HepG2 (cell line): ENCODE data around the gene C1orf35. TPM values are rescaled to one million over a fixed set of nuclear protein-coding genes. Genes with fewer than 3 reads are reported as not detected.
A peak's percentile ranks its signal among the peaks of the same experiment; 100 is the strongest.

Experiments
- AGO1 ChIP-seq: fragments of 200-400 bp; formaldehyde crosslinking; IDR thresholded peaks from 2 replicates; pipeline ENCODE4 v1.6.1; 2017; ENCODE audit warnings: mild to moderate bottlenecking, low read depth, low read length, moderate library complexity; ENCODE audit not compliant: poor library complexity, severe bottlenecking
- ATM ChIP-seq: fragments of 450-650 bp; IDR thresholded peaks from 2 replicates; pipeline ENCODE4 v1.7.1; 2017; ENCODE audit warnings: mild to moderate bottlenecking, borderline replicate concordance
- HNRNPL ChIP-seq: fragments of 200-400 bp; formaldehyde crosslinking; IDR thresholded peaks from 2 replicates; pipeline ENCODE4 v1.6.1; 2017; ENCODE audit warnings: mild to moderate bottlenecking, low read depth, low read length
- MLLT10 ChIP-seq: sonication (generic); formaldehyde crosslinking; IDR thresholded peaks from 2 replicates; pipeline ENCODE4 v1.4.0; 2020; ENCODE audit warnings: missing genetic modification reagents
- NR1H2 ChIP-seq: sonication (generic); formaldehyde crosslinking; IDR thresholded peaks from 2 replicates; pipeline ENCODE4 v1.8.1; 2022; ENCODE audit warnings: low read depth, missing genetic modification reagents, borderline replicate concordance
- NR2F1 ChIP-seq, 2 experiments: fragments of 450-650 bp in 1 of 2; formaldehyde crosslinking in 1 of 2; IDR thresholded peaks; 2 replicates each; pipeline versions ENCODE4 v1.5.0 to v1.6.1; 2016 to 2020; ENCODE audit warnings: mild to moderate bottlenecking in 1 of 2, missing compliant biosample characterization in 1 of 2, missing genetic modification reagents in 1 of 2, moderate library complexity in 1 of 2
- NRL ChIP-seq: sonication (generic); formaldehyde crosslinking; IDR thresholded peaks from 2 replicates; pipeline ENCODE4 v1.5.0; 2020; ENCODE audit warnings: missing genetic modification reagents, mild to moderate bottlenecking, moderate library complexity, borderline replicate concordance
- SMARCC2 ChIP-seq: fragments of 450-650 bp; IDR thresholded peaks from 2 replicates; pipeline ENCODE4 v1.6.1; 2017; ENCODE audit warnings: antibody characterized with exemption, mild to moderate bottlenecking
- ZFP37 ChIP-seq: sonication (generic); formaldehyde crosslinking; IDR thresholded peaks from 2 replicates; pipeline ENCODE4 v1.4.0; 2020; ENCODE audit warnings: missing genetic modification reagents, borderline replicate concordance
- ZNF124 ChIP-seq: sonication (generic); formaldehyde crosslinking; IDR thresholded peaks from 2 replicates; pipeline ENCODE4 v1.4.0; 2020; ENCODE audit warnings: missing genetic modification reagents
- ZNF407 ChIP-seq: sonication (generic); formaldehyde crosslinking; IDR thresholded peaks from one replicate; pipeline ENCODE4 v1.5.1; 2020; ENCODE audit warnings: mild to moderate bottlenecking, missing genetic modification reagents; ENCODE audit errors: not compliant biosample characterization
- ZNF547 ChIP-seq: sonication (generic); formaldehyde crosslinking; IDR thresholded peaks from 2 replicates; pipeline ENCODE4 v1.5.1; 2020; ENCODE audit warnings: mild to moderate bottlenecking, missing genetic modification reagents
- ZNF724P ChIP-seq: sonication (generic); formaldehyde crosslinking; IDR thresholded peaks from 2 replicates; pipeline ENCODE4 v1.8.0; 2022; ENCODE audit warnings: missing genetic modification reagents, borderline replicate concordance
- ZSCAN30 ChIP-seq: sonication (generic); formaldehyde crosslinking; IDR thresholded peaks from 2 replicates; pipeline ENCODE4 v1.5.0; 2020; ENCODE audit warnings: mild to moderate bottlenecking, missing genetic modification reagents
- polyA plus RNA-seq, 8 experiments: library from polyadenylated mRNA; depleted of rRNA in 3 of 8; stranded (reverse) in 7 of 8; unstranded in 1 of 8; fragments of >200 nt; fragmentation: Illumina TruSeq in 4 of 8; extraction: Trizol in 4 of 8; gene quantifications; 2 replicates each; pipeline versions ENCODE4 v1.2.1 to v1.2.3, GENCODE V29; 2011 to 2016; ENCODE audit warnings: low read depth in 4 of 8, missing spikeins in 1 of 8, mixed read lengths in 1 of 8; ENCODE audit not compliant: insufficient read depth in 1 of 8
- total RNA-seq, 5 experiments: library from RNA; depleted of rRNA; stranded (reverse); fragments of >200 nt; fragmentation: Illumina TruSeq; extraction: Trizol; gene quantifications; 2 replicates each; pipeline ENCODE4 v1.2.3, GENCODE V29; 2016; ENCODE audit warnings: low read depth in 1 of 5
- TF ChIP-seq, protein P1 (sequence below): sonication (generic); formaldehyde crosslinking; IDR thresholded peaks from 2 replicates; pipeline ENCODE4 v1.5.0; 2020; ENCODE audit warnings: missing genetic modification reagents, mild to moderate bottlenecking, borderline replicate concordance
- TF ChIP-seq, protein P2 (sequence below): sonication (generic); formaldehyde crosslinking; IDR thresholded peaks from 2 replicates; pipeline ENCODE4 v1.4.0; 2020; ENCODE audit warnings: missing genetic modification reagents, low read depth, mild to moderate bottlenecking, borderline replicate concordance
- TF ChIP-seq, protein P3 (sequence below): sonication (generic); formaldehyde crosslinking; IDR thresholded peaks from 2 replicates; pipeline ENCODE4 v1.4.0; 2020; ENCODE audit warnings: missing genetic modification reagents

C1orf35 gene
- total and polyA plus RNA-seq, 2 of the 13 experiments (the other 11 are each of a cell fraction or from before 2014, with no cell fraction given), result 8.1 to 19.3 TPM

DNA sequence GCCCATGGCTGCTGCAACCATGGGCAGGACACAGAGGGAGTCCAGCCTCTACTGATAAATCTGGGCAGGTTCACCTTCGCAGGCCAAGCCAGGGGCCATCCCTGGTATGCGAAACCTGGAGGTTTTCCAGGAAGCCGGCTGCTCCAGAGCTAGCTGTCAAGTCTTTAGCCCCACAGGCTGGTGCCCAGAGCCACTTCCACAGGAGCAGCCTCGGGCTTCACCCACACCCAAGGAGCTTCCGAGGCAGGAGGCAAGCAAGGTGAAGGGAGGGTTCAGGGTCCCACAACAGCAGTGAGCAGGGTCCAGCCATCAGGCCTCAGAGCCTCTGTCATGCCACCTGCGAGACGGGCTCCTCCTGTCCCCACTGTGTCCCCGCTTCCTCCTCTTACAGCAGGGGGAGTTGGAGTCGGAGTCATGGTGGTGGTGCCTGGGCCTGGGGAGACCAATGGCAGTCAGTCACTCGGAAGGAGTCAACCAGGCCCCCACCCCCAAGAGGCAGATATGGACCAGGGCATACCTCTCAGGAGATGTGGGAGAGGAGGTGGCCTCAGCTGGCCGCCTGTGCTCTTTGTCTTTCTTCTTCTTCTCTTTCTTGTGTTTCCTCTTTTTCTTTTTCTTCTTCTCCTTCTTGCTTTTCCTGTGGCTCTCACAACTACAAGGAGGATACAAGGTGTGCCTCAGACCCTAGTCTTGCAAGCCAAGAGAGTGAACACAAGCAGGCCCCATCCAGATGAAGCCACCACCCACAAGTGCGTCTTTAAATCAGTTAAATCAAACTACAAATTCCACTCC, 2.1 kb downstream of the C1orf35 start (continued):
- TF ChIP-seq ZNF407 (CRISPR knock-in tag), result no peak
- 0 out of 2 replicates have a peak, but pooled peaks have one; percentile 42 for TF ChIP-seq HNRNPL
- TF ChIP-seq NR2F1 (CRISPR knock-in tag; IDR thresholded peaks at IDR 0.05), result no peak
- TF ChIP-seq, protein P1, sequence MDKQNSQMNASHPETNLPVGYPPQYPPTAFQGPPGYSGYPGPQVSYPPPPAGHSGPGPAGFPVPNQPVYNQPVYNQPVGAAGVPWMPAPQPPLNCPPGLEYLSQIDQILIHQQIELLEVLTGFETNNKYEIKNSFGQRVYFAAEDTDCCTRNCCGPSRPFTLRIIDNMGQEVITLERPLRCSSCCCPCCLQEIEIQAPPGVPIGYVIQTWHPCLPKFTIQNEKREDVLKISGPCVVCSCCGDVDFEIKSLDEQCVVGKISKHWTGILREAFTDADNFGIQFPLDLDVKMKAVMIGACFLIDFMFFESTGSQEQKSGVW (CRISPR knock-in tag), result no peak
- no peak for TF ChIP-seq ZFP37 (CRISPR knock-in tag)
- no peak for TF ChIP-seq ZSCAN30 (CRISPR knock-in tag)
- no peak for TF ChIP-seq NR1H2 (CRISPR knock-in tag)
- no peak for TF ChIP-seq ATM
- no peak for TF ChIP-seq SMARCC2
- no peak for TF ChIP-seq ZNF724P
- TF ChIP-seq ZNF124 (CRISPR knock-in tag), result no peak
- TF ChIP-seq, protein P2, sequence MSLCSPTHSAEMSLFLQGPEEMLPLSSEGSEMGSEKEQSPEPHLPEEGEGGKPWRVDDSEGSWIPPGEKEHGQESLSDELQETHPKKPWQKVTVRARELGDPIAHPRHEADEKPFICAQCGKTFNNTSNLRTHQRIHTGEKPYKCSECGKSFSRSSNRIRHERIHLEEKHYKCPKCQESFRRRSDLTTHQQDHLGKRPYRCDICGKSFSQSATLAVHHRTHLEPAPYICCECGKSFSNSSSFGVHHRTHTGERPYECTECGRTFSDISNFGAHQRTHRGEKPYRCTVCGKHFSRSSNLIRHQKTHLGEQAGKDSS, result no peak
- no peak for TF ChIP-seq ZNF547 (CRISPR knock-in tag)
- TF ChIP-seq, protein P3, sequence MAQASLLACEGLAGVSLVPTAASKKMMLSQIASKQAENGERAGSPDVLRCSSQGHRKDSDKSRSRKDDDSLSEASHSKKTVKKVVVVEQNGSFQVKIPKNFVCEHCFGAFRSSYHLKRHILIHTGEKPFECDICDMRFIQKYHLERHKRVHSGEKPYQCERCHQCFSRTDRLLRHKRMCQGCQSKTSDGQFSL (CRISPR knock-in tag), result no peak
- peak; percentile 66 for TF ChIP-seq AGO1
- TF ChIP-seq MLLT10 (CRISPR knock-in tag), result no peak
- TF ChIP-seq NRL, result no peak
